AG09309 (cell line): ENCODE data around the gene SPR.
"Not testable (repeated sequence)": the region's sequence is repeated elsewhere in the genome, so short reads cannot be mapped to it uniquely, and the experiment has no call there.

ENCODE experiments used
- DNase-seq: peaks from one replicate; pipeline ENCODE4 v3.0.0-alpha.2; 2010; ENCODE audit warnings: low read depth
- H3K4me3 ChIP-seq: 2 replicates; pipeline ENCODE4 v1.5.1; 2011; ENCODE audit warnings: mild to moderate bottlenecking, low read depth, low read length, moderate library complexity; ENCODE audit not compliant: control insufficient read depth
- CTCF ChIP-seq: IDR thresholded peaks from 2 replicates; pipeline ENCODE4 v1.5.1; 2011; ENCODE audit warnings: mild to moderate bottlenecking, low read depth, low read length, inconsistent platforms; ENCODE audit not compliant: insufficient read depth, control insufficient read depth; ENCODE audit errors: missing control alignments

SPR gene

GRCh38 chr2:72895154-72895553 is 7.9 kb downstream of the SPR start:
- H3K4me3 ChIP-seq = no peak overlapping the region
- no peak for DNase-seq
- TF ChIP-seq CTCF = no peak

DNA sequence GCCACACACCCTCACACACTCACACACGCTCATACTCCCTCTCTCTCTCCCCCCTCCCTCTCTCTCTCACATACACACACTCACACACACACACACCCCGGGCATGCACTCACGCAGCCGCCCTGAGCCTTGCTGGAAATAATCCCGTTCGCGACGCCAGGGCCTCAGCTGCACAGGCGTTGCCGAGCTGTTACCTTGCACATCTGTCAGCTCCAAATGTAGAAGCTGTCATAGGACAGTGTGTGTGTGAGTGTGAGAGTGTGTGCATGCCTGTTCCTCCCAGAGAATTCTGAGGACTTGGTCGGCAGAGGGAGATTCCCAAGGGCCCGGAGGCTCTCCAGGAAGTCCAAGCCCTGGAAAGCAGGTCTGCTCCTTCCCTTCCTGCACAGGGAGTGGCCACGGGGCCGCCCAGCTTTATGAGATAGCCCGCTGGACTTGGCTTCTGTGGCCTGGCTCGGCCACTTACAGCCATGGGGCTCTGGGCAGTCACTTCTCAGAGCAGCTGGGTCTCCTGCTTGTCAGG is 8.6 kb downstream of the SPR start:
- no peak for TF ChIP-seq CTCF
- DNase-seq = no peak

GRCh38 chr2:72896446-72896845 is 9.2 kb downstream of the SPR start:
- no peak for TF ChIP-seq CTCF
- no peak for DNase-seq
- H3K4me3 ChIP-seq = no peak overlapping the region

More for the DNA sequence above, 8.6 kb downstream of the SPR start:
- H3K4me3 ChIP-seq = no peak overlapping the region

GRCh38 chr2:72897785-72898584 is 10.8 kb downstream of the SPR start:
- TF ChIP-seq CTCF = no peak
- no peak for DNase-seq
- H3K4me3 ChIP-seq = no peak overlapping the region

GRCh38 chr2:72898585-72898906 is 11.3 kb downstream of the SPR start:
- no peak for DNase-seq
- no peak for TF ChIP-seq CTCF
- H3K4me3 ChIP-seq = no peak overlapping the region

- no peak for TF ChIP-seq CTCF
- H3K4me3 ChIP-seq = no peak overlapping the region
- DNase-seq = no peak
Observed at GRCh38 chr2:72900191-72900825, 13.1 kb downstream of the SPR start.

DNA sequence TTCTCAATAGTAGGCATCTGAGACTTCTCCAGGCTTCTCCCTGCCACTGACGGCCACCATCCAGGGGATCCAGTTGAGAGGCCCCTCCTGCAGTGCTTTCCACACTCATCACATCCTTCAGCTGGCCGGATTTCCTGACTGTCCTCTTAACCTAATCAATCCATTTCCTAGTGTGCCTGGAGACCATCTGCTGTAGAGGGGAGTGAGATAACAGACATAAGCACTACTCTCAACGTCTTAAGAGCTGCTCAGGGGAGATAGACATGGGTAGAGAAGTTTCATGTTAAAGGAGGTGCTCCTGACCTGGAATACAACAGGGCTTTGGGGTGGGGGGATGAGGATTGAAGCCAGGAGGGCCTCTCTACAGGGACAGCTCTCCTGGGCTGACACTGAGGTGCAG is 14.2 kb downstream of the SPR start:
- no peak overlapping the region for H3K4me3 ChIP-seq
- DNase-seq = no peak
- no peak for TF ChIP-seq CTCF

DNA sequence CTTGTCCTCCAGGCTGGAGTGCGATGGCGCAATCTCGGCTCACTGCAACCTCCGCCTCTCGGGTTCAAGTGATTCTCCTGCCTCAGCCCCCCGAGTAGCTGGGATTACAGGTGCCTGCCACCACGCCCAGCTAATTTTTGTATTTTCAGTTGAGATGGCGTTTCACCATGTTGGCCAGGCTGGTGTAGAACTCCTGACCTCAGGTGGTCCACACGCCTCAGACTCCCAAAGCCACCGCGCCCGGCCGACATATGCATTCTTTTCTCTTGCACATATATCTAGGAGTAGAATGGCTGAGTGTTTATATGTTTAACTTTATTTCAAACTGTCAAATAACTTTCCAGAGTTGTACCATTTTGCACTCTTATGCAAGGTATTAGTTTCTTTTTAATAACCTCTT is 20.2 kb downstream of the SPR start:
- H3K4me3 ChIP-seq, DNase-seq: not testable (repeated sequence)
